ENCODE results near the gene MED25. TPM values are rescaled to one million over a fixed set of nuclear protein-coding genes. Genes with fewer than 3 reads are reported as not detected.

The MED25 gene
- total RNA-seq, 1 experiment from 2014 or later, result 93.0 TPM

DNA sequence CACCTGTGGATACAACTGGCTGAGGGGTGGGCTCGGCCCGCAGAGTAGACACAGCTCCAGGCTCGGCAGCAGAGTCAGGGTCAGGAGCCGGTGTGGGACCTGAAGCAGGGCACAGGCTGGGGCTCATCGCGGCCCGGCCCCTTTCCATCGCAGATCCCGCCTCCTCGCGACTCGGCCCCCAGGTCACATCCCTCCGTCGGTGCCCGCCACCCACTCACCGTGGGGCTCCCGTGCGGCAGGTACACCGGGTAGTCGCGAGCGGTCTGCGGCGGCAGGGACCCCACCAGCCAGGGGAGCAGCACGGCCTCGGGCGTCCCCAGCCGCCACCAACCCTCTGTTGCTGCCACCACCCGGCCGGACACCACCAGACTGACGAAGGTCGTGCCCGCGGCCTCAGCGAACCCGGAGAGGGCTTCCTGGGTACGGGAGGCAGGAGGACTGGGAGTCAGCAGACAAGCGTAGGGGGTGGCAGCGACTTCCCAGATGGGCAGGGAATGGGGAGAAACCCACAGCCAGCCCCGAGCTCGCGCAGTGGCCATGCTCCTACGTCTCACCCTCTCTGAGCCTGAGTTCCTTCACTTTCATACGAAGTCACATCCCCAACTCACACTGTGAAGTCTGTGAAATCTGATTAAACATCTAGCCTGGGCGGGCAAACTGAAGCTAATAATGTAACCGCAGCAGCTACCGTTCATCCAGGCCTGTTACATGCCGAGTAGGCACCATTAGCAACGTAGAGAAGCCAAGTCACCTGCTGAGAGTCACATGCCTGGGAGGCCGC is 8.7 kb upstream of the MED25 start:
- Histone ChIP-seq H3K27me3 (replicated peaks; ENCODE audit: insufficient read depth, low read depth, low read length, poor library complexity) (no peaks in the 10 kb centered on the region), H3K4me1 (ENCODE audit: insufficient read depth, low read length, poor library complexity, severe bottlenecking) (peaks cover 20% of the 10 kb centered on the region), H3K27ac (ENCODE audit: low read depth, low read length, poor library complexity, severe bottlenecking) (peak overlapping the region; percentile 77), H3K9me3 (ENCODE audit: low read depth, low read length, poor library complexity, severe bottlenecking) (no peaks in the 10 kb centered on the region), H3K4me3 (ENCODE audit: low read depth, low read length, poor library complexity, severe bottlenecking) (peak overlapping the region; percentile 52), H3K36me3 (ENCODE audit: insufficient read depth, low read length, poor library complexity, severe bottlenecking) (peaks cover 10% of the 10 kb centered on the region)
- TF ChIP-seq CTCF (conservative IDR thresholded peaks at IDR 0.05; ENCODE audit: low read depth, low read length), result no peak
- TF ChIP-seq EZH2 (IDR thresholded peaks at IDR 0.05; ENCODE audit: borderline replicate concordance, low read depth, low read length, poor library complexity, severe bottlenecking), result no peak
- intact Hi-C loops (cut with micrococcal nuclease; ENCODE audit: unreplicated experiment), result no loop called here
- POLR2A ChIA-PET (ENCODE audit: low non-redundant PET), result no interaction called here
- CTCF ChIA-PET, result no interaction called here
- peak; percentile 61 for DNase-seq (ENCODE audit: low spot score)
- BruUV-seq (replicated peaks), result no TSS peak

- intact Hi-C loops (cut with micrococcal nuclease; ENCODE audit: unreplicated experiment), result loop anchor here (5.0 kb wide), 1 partner anchor 218 kb away; the partner anchor contains the start of gene PRR12
- BruUV-seq (replicated peaks), result TSS peak; percentile 4
- H3K4me3 ChIP-seq (ENCODE audit: low read depth, low read length, poor library complexity, severe bottlenecking), result peak overlapping the region; percentile 52
- H3K4me1 ChIP-seq (ENCODE audit: insufficient read depth, low read length, poor library complexity, severe bottlenecking), result peaks cover 20% of the 10 kb centered on the region
- peaks cover 10% of the 10 kb centered on the region for H3K36me3 ChIP-seq (ENCODE audit: insufficient read depth, low read length, poor library complexity, severe bottlenecking)
- no peaks in the 10 kb centered on the region for H3K9me3 ChIP-seq (ENCODE audit: low read depth, low read length, poor library complexity, severe bottlenecking)
- POLR2A ChIA-PET (ENCODE audit: low non-redundant PET), result interaction anchor here (0.5 kb wide), 1 partner anchor 45 kb away, joined by 8 read pairs; no protein-coding TSS in a partner anchor
- no peaks in the 10 kb centered on the region for H3K27me3 ChIP-seq (replicated peaks; ENCODE audit: insufficient read depth, low read depth, low read length, poor library complexity)
- H3K27ac ChIP-seq (ENCODE audit: low read depth, low read length, poor library complexity, severe bottlenecking), result peak overlapping the region; percentile 77
- no peak for TF ChIP-seq CTCF (conservative IDR thresholded peaks at IDR 0.05; ENCODE audit: low read depth, low read length)
- TF ChIP-seq EZH2 (IDR thresholded peaks at IDR 0.05; ENCODE audit: borderline replicate concordance, low read depth, low read length, poor library complexity, severe bottlenecking), result no peak
- DNase-seq (ENCODE audit: low spot score), result no peak
- CTCF ChIA-PET, result no interaction called here
These were observed 8.1 kb upstream of the MED25 start for GRCh38 chr19:49809941-49810389.

GRCh38 chr19:49811328-49811727 is 6.8 kb upstream of the MED25 start:
- no peak overlapping the region for H3K27ac ChIP-seq (ENCODE audit: low read depth, low read length, poor library complexity, severe bottlenecking)
- H3K4me3 ChIP-seq (ENCODE audit: low read depth, low read length, poor library complexity, severe bottlenecking), result no peak overlapping the region
- intact Hi-C loops (cut with micrococcal nuclease; ENCODE audit: unreplicated experiment), result loop anchor here (5.0 kb wide), 1 partner anchor 219 kb away; the partner anchor contains the start of gene PRR12
- ChIA-PET POLR2A (ENCODE audit: low non-redundant PET) (no interaction called here), CTCF (no interaction called here)
- BruUV-seq (replicated peaks), result no TSS peak
- H3K36me3 ChIP-seq (ENCODE audit: insufficient read depth, low read length, poor library complexity, severe bottlenecking), result peaks cover 9% of the 10 kb centered on the region
- TF ChIP-seq CTCF (conservative IDR thresholded peaks at IDR 0.05; ENCODE audit: low read depth, low read length) (no peak), EZH2 (IDR thresholded peaks at IDR 0.05; ENCODE audit: borderline replicate concordance, low read depth, low read length, poor library complexity, severe bottlenecking) (no peak)
- no peaks in the 10 kb centered on the region for H3K27me3 ChIP-seq (replicated peaks; ENCODE audit: insufficient read depth, low read depth, low read length, poor library complexity)
- DNase-seq (ENCODE audit: low spot score), result no peak
- H3K9me3 ChIP-seq (ENCODE audit: low read depth, low read length, poor library complexity, severe bottlenecking), result no peaks in the 10 kb centered on the region
- H3K4me1 ChIP-seq (ENCODE audit: insufficient read depth, low read length, poor library complexity, severe bottlenecking), result peaks cover 20% of the 10 kb centered on the region
